Measurements from ENCODE around the gene CXCL11.
"Not testable (repeated sequence)": the region's sequence is repeated elsewhere in the genome, so short reads cannot be mapped to it uniquely, and the experiment has no call there.

The CXCL11 gene

GRCh38 chr4:76061982-76062381, 26.1 kb upstream of the CXCL11 start:
- H3K9me3 ChIP-seq (replicated peaks in 1 of 11): peaks cover 0 to 9% (median 0%) of the 10 kb centered on the region in 11 experiments; a peak in 3 of 22 replicates
- H3K9ac ChIP-seq: peak overlapping the region in 1 of 11 experiments; percentile 11; a peak in 1 of 22 replicates
- H3K4me1 ChIP-seq: peaks cover 0 to 53% (median 36%) of the 10 kb centered on the region in 10 experiments; a peak in 16 of 20 replicates
- TF ChIP-seq Cebpa-rat (IDR thresholded peaks at IDR 0.05): no peak
- H3K27ac ChIP-seq: peak overlapping the region in 9 of 11 experiments; percentile 0 to 80 (median 65); a peak in 11 of 22 replicates
- H3K27me3 ChIP-seq: no peaks in the 10 kb centered on the region
- no peaks in the 10 kb centered on the region for H3K36me3 ChIP-seq
- no peak overlapping the region for H3K4me3 ChIP-seq
- no peaks in the 10 kb centered on the region for H4K20me1 ChIP-seq
- H3K4me2 ChIP-seq: peak overlapping the region in 8 of 11 experiments; percentile 1 to 80 (median 58); a peak in 14 of 22 replicates

DNA sequence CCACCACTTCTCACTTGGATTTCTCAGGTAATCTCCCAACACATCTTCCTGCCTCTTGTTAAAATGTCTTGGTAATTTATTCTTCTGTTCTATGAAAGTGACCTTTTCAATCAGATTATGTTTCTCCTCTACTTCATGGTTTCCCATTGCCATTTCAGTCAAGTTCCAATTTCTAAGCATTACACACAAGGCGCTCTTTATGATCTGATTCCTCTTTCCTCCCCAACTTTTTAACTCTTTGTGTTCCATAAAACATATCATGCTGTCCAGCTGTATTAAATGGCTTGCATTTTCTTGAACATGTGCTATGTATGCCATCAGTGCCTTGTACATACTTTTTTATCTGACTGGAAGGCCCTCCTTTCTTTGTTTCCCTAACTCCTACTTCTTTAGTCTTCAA, 25.6 kb upstream of the CXCL11 start:
- Histone ChIP-seq H3K4me1 (peaks cover 0 to 53% (median 36%) of the 10 kb centered on the region in 10 experiments; a peak in 16 of 20 replicates), H3K4me2 (peak overlapping the region in 8 of 11 experiments; percentile 1 to 80 (median 69); a peak in 14 of 22 replicates), H3K9ac (peak overlapping the region in 1 of 11 experiments; percentile 11; a peak in 1 of 22 replicates), H3K4me3 (no peak overlapping the region), H3K27me3 (no peaks in the 10 kb centered on the region), H3K36me3 (no peaks in the 10 kb centered on the region), H4K20me1 (no peaks in the 10 kb centered on the region), H3K27ac (peak overlapping the region in 9 of 11 experiments; percentile 0 to 80 (median 65); a peak in 13 of 22 replicates), H3K9me3 (replicated peaks in 1 of 11) (peaks cover 0 to 6% (median 0%) of the 10 kb centered on the region in 11 experiments; a peak in 3 of 22 replicates)
- TF ChIP-seq Cebpa-rat (IDR thresholded peaks at IDR 0.05): no peak

DNA sequence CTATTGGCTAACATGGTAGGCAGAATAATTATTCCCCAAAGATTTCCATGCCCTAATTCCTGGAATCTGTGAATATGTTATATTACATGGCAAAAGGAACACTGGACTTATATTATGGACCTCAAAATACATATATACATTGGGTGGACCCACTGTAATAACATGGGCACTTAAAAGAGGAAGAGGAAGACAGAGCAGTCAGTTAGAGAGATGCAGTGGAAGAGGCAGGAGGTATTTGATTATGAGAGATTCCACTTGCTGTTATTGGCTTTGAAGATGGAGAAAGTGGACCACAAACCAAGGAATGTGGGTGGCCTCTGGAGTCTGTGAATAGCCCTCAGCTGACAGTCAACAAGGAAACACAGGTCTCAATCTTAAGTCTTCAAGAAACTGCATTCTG, 24.6 kb upstream of the CXCL11 start:
- Histone ChIP-seq H3K9me3 (replicated peaks in 1 of 11) (no peaks in the 10 kb centered on the region), H3K4me3 (no peak overlapping the region), H3K27me3 (no peaks in the 10 kb centered on the region), H3K4me1 (peaks cover 0 to 61% (median 38%) of the 10 kb centered on the region in 10 experiments; a peak in 16 of 20 replicates), H3K27ac (peak overlapping the region in 10 of 11 experiments; percentile 20 to 80 (median 63); a peak in 18 of 22 replicates), H3K36me3 (no peaks in the 10 kb centered on the region), H3K9ac (peak overlapping the region in 2 of 11 experiments; percentile 56 to 61; a peak in 5 of 22 replicates), H4K20me1 (no peaks in the 10 kb centered on the region), H3K4me2 (peak overlapping the region in 9 of 11 experiments; percentile 1 to 80 (median 67); a peak in 16 of 22 replicates)
- no peak for TF ChIP-seq Cebpa-rat (IDR thresholded peaks at IDR 0.05)

GRCh38 chr4:76059750-76060149, 23.9 kb upstream of the CXCL11 start:
- Histone ChIP-seq H4K20me1 (no peaks in the 10 kb centered on the region), H3K27ac (peak overlapping the region in 10 of 11 experiments; percentile 20 to 80 (median 63); a peak in 18 of 22 replicates), H3K9me3 (replicated peaks in 1 of 11) (no peaks in the 10 kb centered on the region), H3K9ac (peak overlapping the region in 2 of 11 experiments; percentile 56 to 61; a peak in 6 of 22 replicates), H3K4me3 (0 out of 20 replicates have a peak overlapping the region, but pooled peaks of 1 of the 10 experiments have one; percentile 13), H3K4me1 (peaks cover 0 to 69% (median 38%) of the 10 kb centered on the region in 10 experiments; a peak in 16 of 20 replicates), H3K27me3 (no peaks in the 10 kb centered on the region), H3K4me2 (peak overlapping the region in 10 of 11 experiments; percentile 7 to 80 (median 62); a peak in 19 of 22 replicates), H3K36me3 (no peaks in the 10 kb centered on the region)
- peak in 1 of 11 experiments; percentile 41; a peak in 1 of 22 replicates for TF ChIP-seq Cebpa-rat (IDR thresholded peaks at IDR 0.05)

GRCh38 chr4:76058888-76059426, 23.1 kb upstream of the CXCL11 start:
- Histone ChIP-seq H4K20me1 (no peaks in the 10 kb centered on the region), H3K27me3 (no peaks in the 10 kb centered on the region), H3K9ac (no peak overlapping the region), H3K36me3 (no peaks in the 10 kb centered on the region), H3K4me2 (peak overlapping the region in 5 of 11 experiments; percentile 33 to 80 (median 74); a peak in 11 of 22 replicates), H3K4me3 (no peak overlapping the region), H3K9me3 (replicated peaks in 1 of 11) (no peaks in the 10 kb centered on the region), H3K4me1 (peaks cover 0 to 72% (median 38%) of the 10 kb centered on the region in 10 experiments; a peak in 16 of 20 replicates), H3K27ac (peak overlapping the region in 9 of 11 experiments; percentile 37 to 80 (median 65); a peak in 15 of 22 replicates)
- TF ChIP-seq Cebpa-rat (IDR thresholded peaks at IDR 0.05): no peak

DNA sequence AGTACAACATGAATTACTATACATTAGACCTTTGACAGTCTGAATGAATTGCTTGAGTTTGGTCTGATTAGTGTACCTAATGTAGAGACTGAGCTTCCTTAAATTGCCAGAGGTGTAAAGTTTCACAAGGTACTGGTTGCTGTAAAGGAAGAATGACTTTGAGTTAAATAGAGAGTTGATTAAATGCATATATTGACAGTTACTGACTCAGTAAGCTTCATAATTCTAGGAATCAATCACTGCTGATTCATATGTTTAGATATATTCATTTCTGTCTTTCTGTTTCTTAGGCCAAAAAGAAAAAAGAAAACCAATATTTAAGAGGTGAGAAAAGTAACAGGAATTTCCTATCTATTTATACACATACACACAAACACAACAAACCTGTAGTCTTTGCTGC, 22.4 kb upstream of the CXCL11 start:
- Histone ChIP-seq H3K27ac (peak overlapping the region in 7 of 11 experiments; percentile 54 to 80 (median 66); a peak in 10 of 22 replicates), H3K9ac (no peak overlapping the region), H3K4me1 (peaks cover 0 to 72% (median 38%) of the 10 kb centered on the region in 10 experiments; a peak in 16 of 20 replicates), H4K20me1 (no peaks in the 10 kb centered on the region), H3K36me3 (no peaks in the 10 kb centered on the region), H3K4me2 (peak overlapping the region in 4 of 11 experiments; percentile 71 to 80 (median 76); a peak in 6 of 22 replicates), H3K9me3 (replicated peaks in 1 of 11) (no peaks in the 10 kb centered on the region), H3K4me3 (no peak overlapping the region), H3K27me3 (no peaks in the 10 kb centered on the region)
- no peak for TF ChIP-seq Cebpa-rat (IDR thresholded peaks at IDR 0.05)

DNA sequence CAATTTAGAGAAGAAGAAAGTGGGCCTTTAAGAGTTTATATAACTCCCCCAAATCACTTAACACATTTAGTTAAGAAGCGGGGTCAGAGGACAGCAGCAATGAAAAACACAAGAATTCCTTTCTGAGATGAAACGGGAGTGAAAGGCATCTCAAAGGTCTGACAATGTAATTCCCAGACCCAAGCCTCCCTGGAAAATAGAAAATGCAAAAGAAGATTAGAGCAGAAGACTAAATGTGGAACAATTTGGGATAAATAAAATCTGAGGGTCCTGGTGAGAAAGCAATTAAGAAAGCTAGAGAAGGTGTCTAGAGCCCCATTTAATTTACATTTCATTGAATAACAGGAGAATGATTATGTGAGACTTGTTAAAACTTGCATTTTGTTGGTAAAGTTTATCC, 19.6 kb upstream of the CXCL11 start:
- H3K36me3 ChIP-seq: no peaks in the 10 kb centered on the region
- H3K4me1 ChIP-seq: peaks cover 0 to 44% (median 20%) of the 10 kb centered on the region in 10 experiments; a peak in 16 of 20 replicates
- no peaks in the 10 kb centered on the region for H4K20me1 ChIP-seq
- H3K4me3 ChIP-seq: no peak overlapping the region
- H3K4me2 ChIP-seq: peak overlapping the region in 1 of 11 experiments; percentile 24; a peak in 2 of 22 replicates
- no peak for TF ChIP-seq Cebpa-rat (IDR thresholded peaks at IDR 0.05)
- no peak overlapping the region for H3K9ac ChIP-seq
- no peaks in the 10 kb centered on the region for H3K27me3 ChIP-seq
- H3K27ac ChIP-seq: no peak overlapping the region
- no peaks in the 10 kb centered on the region for H3K9me3 ChIP-seq (replicated peaks in 1 of 11)

GRCh38 chr4:76055016-76055415, 19.1 kb upstream of the CXCL11 start:
- peak overlapping the region in 3 of 11 experiments; percentile 8 to 24 (median 18); a peak in 1 of 22 replicates for H3K4me2 ChIP-seq
- H3K9ac ChIP-seq: no peak overlapping the region
- H4K20me1 ChIP-seq: no peaks in the 10 kb centered on the region
- H3K4me1 ChIP-seq: peaks cover 0 to 40% (median 16%) of the 10 kb centered on the region in 10 experiments; a peak in 16 of 20 replicates
- H3K36me3 ChIP-seq: no peaks in the 10 kb centered on the region
- no peak for TF ChIP-seq Cebpa-rat (IDR thresholded peaks at IDR 0.05)
- H3K4me3 ChIP-seq: no peak overlapping the region
- H3K9me3 ChIP-seq (replicated peaks in 1 of 11): no peaks in the 10 kb centered on the region
- H3K27ac ChIP-seq: no peak overlapping the region
- no peaks in the 10 kb centered on the region for H3K27me3 ChIP-seq

DNA sequence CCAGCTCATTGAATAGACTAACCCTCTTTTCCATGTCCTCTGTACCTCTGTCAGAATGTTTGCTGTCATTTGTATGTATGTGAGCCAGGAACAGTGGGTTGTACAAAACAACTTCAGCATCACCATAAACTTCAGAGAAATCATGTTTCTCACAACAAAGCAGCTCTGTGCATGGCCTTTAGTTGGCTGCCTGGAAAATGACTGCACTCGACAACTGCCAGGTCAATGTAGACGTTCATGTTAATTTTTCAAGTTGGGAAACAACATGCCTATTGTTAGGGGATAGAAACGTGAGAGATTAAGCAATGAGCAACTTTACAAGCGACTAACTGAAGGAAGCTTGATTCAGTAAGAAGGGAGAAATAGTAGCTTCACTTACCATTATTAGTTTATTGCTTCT, 17.9 kb upstream of the CXCL11 start:
- Histone ChIP-seq H3K9me3 (replicated peaks in 1 of 11) (no peaks in the 10 kb centered on the region), H3K9ac (no peak overlapping the region), H3K4me3 (no peak overlapping the region), H3K4me2 (no peak overlapping the region), H3K27me3 (no peaks in the 10 kb centered on the region), H3K36me3 (no peaks in the 10 kb centered on the region), H3K27ac (no peak overlapping the region), H3K4me1 (peaks cover 0 to 27% (median 3%) of the 10 kb centered on the region in 10 experiments; a peak in 14 of 20 replicates), H4K20me1 (no peaks in the 10 kb centered on the region)
- no peak for TF ChIP-seq Cebpa-rat (IDR thresholded peaks at IDR 0.05)

- not testable (repeated sequence) for H3K36me3 ChIP-seq, H3K27ac ChIP-seq
Observed at GRCh38 chr4:76050560-76051050, 14.7 kb upstream of the CXCL11 start.

DNA sequence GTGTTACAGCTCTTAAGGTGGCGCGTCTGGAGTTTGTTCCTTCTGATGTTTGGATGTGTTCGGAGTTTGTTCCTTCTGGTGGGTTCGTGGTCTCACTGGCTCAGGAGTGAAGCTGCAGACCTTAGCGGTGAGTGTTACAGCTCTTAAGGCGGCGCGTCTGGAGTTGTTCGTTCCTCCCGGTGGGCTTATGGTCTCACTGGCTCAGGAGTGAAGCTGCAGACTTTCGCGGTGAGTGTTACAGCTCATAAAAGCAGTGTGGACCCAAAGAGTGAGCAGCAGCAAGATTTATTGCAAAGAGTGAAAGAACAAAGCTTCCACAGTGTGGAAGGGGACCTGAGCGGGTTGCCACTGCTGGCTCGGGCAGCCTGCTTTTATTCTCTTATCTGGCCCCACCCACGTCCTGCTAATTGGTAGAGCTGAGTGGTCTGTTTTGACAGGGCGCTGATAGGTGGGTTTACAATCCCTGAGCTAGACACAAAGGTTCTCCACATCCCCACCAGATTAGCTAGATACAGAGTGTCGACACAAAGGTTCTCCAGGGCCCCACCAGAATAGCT, 14.1 kb upstream of the CXCL11 start:
- not testable (repeated sequence) for H3K4me2 ChIP-seq; H3K9ac ChIP-seq; H3K4me1 ChIP-seq; H3K36me3 ChIP-seq; H3K27ac ChIP-seq; H3K4me3 ChIP-seq; H3K27me3 ChIP-seq; H4K20me1 ChIP-seq; H3K9me3 ChIP-seq (replicated peaks in 1 of 11)

More at GRCh38 chr4:76050560-76051050, 14.7 kb upstream of the CXCL11 start:
- not testable (repeated sequence) for H4K20me1 ChIP-seq; H3K4me2 ChIP-seq; H3K9ac ChIP-seq; H3K27me3 ChIP-seq; H3K4me3 ChIP-seq; H3K9me3 ChIP-seq (replicated peaks in 1 of 11)
- H3K4me1 ChIP-seq: peaks cover 0 to 12% (median 8%) of the 10 kb centered on the region in 10 experiments; a peak in 11 of 20 replicates

DNA sequence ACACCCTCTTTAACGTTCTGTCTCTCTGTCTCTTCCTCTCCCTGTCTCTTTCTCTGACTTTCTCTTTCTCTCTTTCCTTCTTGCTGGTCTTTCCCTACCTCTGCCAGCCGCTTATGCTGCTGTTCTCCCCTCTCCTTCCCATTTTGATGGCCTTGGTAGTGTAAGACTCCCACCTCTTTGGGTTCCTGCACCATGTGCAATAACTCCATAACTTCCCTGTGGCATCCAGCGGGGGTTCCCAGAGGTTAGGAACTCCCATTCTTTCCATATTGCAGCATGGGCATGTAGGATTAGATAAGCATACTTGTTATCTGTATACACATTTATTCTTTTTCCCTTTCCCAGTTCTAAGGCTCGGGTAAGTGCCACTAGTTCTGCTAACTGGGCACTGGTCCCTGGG, 8.8 kb upstream of the CXCL11 start:
- not testable (repeated sequence) for H3K4me2 ChIP-seq, H3K9ac ChIP-seq, H3K4me1 ChIP-seq, H3K27me3 ChIP-seq, H3K4me3 ChIP-seq, H3K36me3 ChIP-seq, H3K27ac ChIP-seq, H4K20me1 ChIP-seq
- peaks cover 0 to 13% (median 6%) of the 10 kb centered on the region in 11 experiments; a peak in 13 of 22 replicates for H3K9me3 ChIP-seq (replicated peaks in 1 of 11)

Data from BLaER1 treated with 17β-estradiol and CSF1 and Interleukin-3, amounts not matched to agents 10 nM and 100 nM (cell line).